Brain pericyte (primary cell): ENCODE measurements around the gene KLHL3.

Experiments used
- DNase-seq: peaks from one replicate; pipeline ENCODE4 v3.0.0-alpha.2; 2012; ENCODE audit warnings: low read depth, low spot score

The KLHL3 gene

GRCh38 chr5:137581776-137582175 is 154.1 kb downstream of the KLHL3 start:
- DNase-seq, result no peak

DNA sequence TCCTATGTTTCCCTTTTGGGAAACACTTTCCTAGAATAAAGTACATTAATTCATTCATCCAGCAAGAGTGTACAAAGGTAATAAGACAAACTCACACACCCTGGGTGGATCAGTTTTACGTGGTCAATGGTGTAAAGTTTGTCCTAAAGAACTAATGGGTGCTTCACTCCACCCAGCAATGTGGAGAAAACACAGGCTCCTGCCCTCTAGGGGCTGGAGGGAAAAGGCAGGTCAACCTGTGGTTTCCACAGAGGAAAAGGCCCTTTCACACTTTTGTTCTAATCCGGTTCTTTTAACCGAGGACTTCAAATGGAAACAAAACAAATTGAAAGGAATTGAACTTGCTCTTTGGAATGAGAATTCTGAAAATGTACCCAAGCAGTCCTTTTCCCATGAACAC is 155.9 kb downstream of the KLHL3 start:
- DNase-seq, result no peak

- no peak for DNase-seq
Observed at GRCh38 chr5:137575847-137576246, 160.0 kb downstream of the KLHL3 start.

DNA sequence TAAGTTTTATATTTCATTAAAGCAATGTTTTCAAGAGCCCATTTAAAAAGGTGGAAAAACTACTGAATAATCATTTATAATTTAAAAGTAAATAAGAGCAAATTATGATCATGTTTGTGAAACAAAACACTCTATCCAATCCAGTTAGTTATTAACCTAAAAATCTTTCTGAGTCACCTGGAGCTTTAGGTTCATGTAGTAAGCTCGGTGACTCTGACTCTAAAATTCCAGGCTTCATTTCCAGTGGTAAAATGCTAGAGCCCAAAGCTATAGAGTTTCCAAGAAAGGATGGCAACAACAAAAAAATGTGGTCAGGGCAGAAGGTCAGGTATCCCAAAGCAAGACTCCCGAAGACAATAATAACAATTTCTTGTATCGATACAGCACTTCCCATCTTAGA is 160.7 kb downstream of the KLHL3 start:
- DNase-seq, result no peak

DNA sequence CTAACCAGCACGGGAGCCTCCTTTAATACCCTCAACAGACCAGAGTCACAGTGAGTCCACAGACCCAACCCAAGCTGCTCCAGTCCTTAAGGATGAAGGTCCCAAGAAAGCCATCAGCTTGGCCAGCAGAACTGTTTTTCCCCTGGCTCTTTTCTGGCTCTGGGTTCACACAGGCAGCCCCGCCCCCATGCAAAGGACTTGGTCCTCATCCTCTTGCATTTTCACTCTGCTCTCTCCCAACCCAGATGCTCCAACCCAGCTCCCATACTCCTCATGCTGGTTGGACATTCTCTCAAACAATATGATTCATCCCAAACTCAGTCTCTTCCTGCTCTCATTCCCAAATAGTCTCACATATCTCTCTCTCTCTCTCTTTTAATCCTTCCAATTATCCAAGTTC is 162.5 kb downstream of the KLHL3 start:
- no peak for DNase-seq

- no peak for DNase-seq
Observed at GRCh38 chr5:137572042-137572695, 163.7 kb downstream of the KLHL3 start.

DNA sequence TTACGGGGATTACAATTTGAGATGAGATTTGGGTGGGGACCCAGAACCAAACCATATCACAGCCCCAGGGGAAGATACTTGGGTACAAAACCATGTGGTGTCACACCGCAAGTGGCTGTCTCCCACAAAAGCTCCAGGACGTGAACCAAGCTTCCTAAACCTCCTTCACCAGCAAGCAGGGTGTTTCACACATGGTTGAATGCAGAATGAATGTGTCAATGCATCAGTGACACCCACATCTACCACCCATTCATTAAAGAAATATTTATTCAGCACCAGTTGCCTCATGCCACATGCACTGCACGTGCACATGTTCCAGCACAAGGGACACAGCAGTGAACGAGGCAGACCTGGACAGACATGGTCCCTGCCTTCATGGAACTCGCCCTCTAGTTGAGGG is 165.8 kb downstream of the KLHL3 start:
- DNase-seq, result no peak
